Right lobe of liver (tissue), 4 donors: ENCODE measurements around the gene STARD8.
"Not testable (repeated sequence)": the region's sequence is repeated elsewhere in the genome, so short reads cannot be mapped to it uniquely, and the experiment has no call there.

Source experiments
- CTCF ChIP-seq, 4 donors: fragments of 200-600 bp in 3 of 4; fragments of 450-650 bp in 1 of 4; IDR thresholded peaks; one replicate each; pipeline versions ENCODE4 v1.5.1 to v1.8.0; 2016 to 2022; ENCODE audit warnings: antibody characterized with exemption in 4 of 4, mild to moderate bottlenecking in 2 of 4
- POLR2A ChIP-seq: fragments of 450-650 bp; IDR thresholded peaks from one replicate; pipeline ENCODE4 v1.6.1; 2017; ENCODE audit warnings: antibody characterized with exemption, mild to moderate bottlenecking
- donor health status: DM: no; HTN: no; CAD: no.
- donor health status: DM: no; HTN: no; CAD: no.
- donor health status: DM: no; HTN: yes; CAD: no.

DNA sequence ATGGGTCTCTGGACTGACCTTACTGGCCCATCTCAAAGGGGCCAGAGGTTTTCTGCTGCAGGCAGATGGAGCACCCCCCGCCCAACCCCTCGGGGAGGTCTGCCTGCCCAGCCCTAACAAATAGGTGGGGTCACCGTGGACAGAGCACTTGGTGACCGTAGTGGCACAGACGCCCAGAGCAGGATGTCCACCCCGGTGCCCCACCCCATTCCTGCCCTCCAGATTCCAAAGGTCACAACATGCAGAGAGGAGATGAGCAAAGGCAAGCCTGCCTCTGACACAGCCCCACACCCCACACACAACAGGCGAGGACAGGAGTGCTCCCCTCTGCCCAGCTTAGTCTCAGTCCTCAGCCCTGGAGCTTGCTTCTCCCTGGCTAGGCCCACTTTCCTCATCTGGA lies 17.5 kb upstream of the STARD8 start:
- not testable (repeated sequence) for TF ChIP-seq CTCF (IDR thresholded peaks at IDR 0.05); POLR2A
